Parathyroid adenoma (tissue), 2 donors: ENCODE measurements around the gene DMXL1.
"Not testable (repeated sequence)": the region's sequence is repeated elsewhere in the genome, so short reads cannot be mapped to it uniquely, and the experiment has no call there.

Experiments
- H2AFZ ChIP-seq: fragments of 300-600 bp; sonication (generic); one replicate; pipeline ENCODE4 v1.7.0; 2017; ENCODE audit warnings: antibody characterized with exemption, mild to moderate bottlenecking
- H3K27ac ChIP-seq: fragments of 300-600 bp; sonication (generic); one replicate; pipeline ENCODE4 v1.7.0; 2017
- H3K27me3 ChIP-seq: fragments of 300-600 bp; sonication (generic); one replicate; pipeline ENCODE4 v1.7.0; 2017; ENCODE audit warnings: low read length; ENCODE audit not compliant: control insufficient read depth, insufficient read depth
- H3K36me3 ChIP-seq: fragments of 300-600 bp; sonication (generic); one replicate; pipeline ENCODE4 v1.7.0; 2017; ENCODE audit warnings: low read length; ENCODE audit not compliant: control insufficient read depth, insufficient read depth
- H3K4me1 ChIP-seq: fragments of 300-600 bp; sonication (generic); one replicate; pipeline ENCODE4 v1.7.0; 2017; ENCODE audit warnings: control low read depth
- H3K4me2 ChIP-seq: fragments of 300-600 bp; sonication (generic); one replicate; pipeline ENCODE4 v1.7.0; 2017; ENCODE audit warnings: low read length
- H3K4me3 ChIP-seq: fragments of 300-600 bp; sonication (generic); one replicate; pipeline ENCODE4 v1.7.0; 2017; ENCODE audit warnings: low read depth, low read length
- H3K79me2 ChIP-seq: fragments of 300-600 bp; sonication (generic); one replicate; pipeline ENCODE4 v1.7.0; 2017; ENCODE audit warnings: control low read depth
- H3K9ac ChIP-seq: fragments of 300-600 bp; sonication (generic); one replicate; pipeline ENCODE4 v1.7.0; 2017; ENCODE audit warnings: mild to moderate bottlenecking
- H3K9me3 ChIP-seq: fragments of 300-600 bp; sonication (generic); one replicate; pipeline ENCODE4 v1.7.0; 2017; ENCODE audit warnings: low read length; ENCODE audit not compliant: control insufficient read depth
- TF ChIP-seq, protein P1 (sequence below): fragments of 300-600 bp; sonication (generic); IDR thresholded peaks from one replicate; pipeline ENCODE4 v1.7.0; 2017; ENCODE audit warnings: antibody characterized with exemption, mild to moderate bottlenecking
- donor health status: primary hyperparathyroidism.

DMXL1 gene

GRCh38 chr5:119074419-119074818 is 3.5 kb downstream of the DMXL1 start:
- Histone ChIP-seq H3K36me3 (no peaks in the 10 kb centered on the region), H2AFZ (no peak overlapping the region), H3K79me2 (peaks cover 51% of the 10 kb centered on the region), H3K4me1 (peaks cover 10% of the 10 kb centered on the region), H3K9ac (no peak overlapping the region), H3K9me3 (no peaks in the 10 kb centered on the region), H3K4me2 (no peak overlapping the region), H3K27ac (no peak overlapping the region), H3K27me3 (no peaks in the 10 kb centered on the region), H3K4me3 (no peak overlapping the region)
- TF ChIP-seq, protein P1, sequence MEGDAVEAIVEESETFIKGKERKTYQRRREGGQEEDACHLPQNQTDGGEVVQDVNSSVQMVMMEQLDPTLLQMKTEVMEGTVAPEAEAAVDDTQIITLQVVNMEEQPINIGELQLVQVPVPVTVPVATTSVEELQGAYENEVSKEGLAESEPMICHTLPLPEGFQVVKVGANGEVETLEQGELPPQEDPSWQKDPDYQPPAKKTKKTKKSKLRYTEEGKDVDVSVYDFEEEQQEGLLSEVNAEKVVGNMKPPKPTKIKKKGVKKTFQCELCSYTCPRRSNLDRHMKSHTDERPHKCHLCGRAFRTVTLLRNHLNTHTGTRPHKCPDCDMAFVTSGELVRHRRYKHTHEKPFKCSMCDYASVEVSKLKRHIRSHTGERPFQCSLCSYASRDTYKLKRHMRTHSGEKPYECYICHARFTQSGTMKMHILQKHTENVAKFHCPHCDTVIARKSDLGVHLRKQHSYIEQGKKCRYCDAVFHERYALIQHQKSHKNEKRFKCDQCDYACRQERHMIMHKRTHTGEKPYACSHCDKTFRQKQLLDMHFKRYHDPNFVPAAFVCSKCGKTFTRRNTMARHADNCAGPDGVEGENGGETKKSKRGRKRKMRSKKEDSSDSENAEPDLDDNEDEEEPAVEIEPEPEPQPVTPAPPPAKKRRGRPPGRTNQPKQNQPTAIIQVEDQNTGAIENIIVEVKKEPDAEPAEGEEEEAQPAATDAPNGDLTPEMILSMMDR = no peak

DNA sequence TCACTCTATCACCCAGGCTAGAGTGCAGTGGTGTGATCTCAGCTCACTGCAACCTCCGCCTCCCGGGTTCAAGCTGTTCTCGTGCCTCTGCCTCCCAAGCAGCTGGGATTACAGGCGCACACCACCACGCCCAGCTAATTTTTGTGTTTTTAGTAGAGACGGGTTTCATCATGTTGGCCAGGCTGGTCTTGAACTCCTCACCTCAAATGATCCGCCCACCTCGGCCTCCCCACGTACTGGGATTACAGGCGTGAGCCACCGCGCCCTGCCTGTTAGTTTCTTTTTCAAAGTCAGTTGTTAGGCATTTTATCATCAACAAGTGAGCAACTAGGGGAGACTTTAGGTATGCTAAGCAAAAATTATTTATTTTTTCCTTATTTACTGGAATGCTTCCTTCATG is 4.4 kb downstream of the DMXL1 start:
- not testable (repeated sequence) for H3K9ac ChIP-seq, H3K9me3 ChIP-seq, H3K36me3 ChIP-seq, H3K27ac ChIP-seq, H3K27me3 ChIP-seq, H3K4me2 ChIP-seq, H2AFZ ChIP-seq, H3K4me3 ChIP-seq
- peaks cover 13% of the 10 kb centered on the region for H3K4me1 ChIP-seq
- peaks cover 56% of the 10 kb centered on the region for H3K79me2 ChIP-seq

GRCh38 chr5:119076080-119076479 is 5.2 kb downstream of the DMXL1 start:
- Histone ChIP-seq H3K4me1 (peaks cover 13% of the 10 kb centered on the region), H3K27me3 (no peaks in the 10 kb centered on the region), H3K4me3 (no peak overlapping the region), H2AFZ (no peak overlapping the region), H3K79me2 (peaks cover 59% of the 10 kb centered on the region), H3K36me3 (no peaks in the 10 kb centered on the region), H3K9ac (no peak overlapping the region), H3K4me2 (no peak overlapping the region), H3K9me3 (no peaks in the 10 kb centered on the region), H3K27ac (no peak overlapping the region)
- TF ChIP-seq, protein P1 = no peak

- Histone ChIP-seq H3K9ac (no peak overlapping the region), H3K27me3 (no peaks in the 10 kb centered on the region), H3K4me2 (no peak overlapping the region), H3K79me2 (peaks cover 68% of the 10 kb centered on the region), H3K9me3 (no peaks in the 10 kb centered on the region), H2AFZ (no peak overlapping the region), H3K27ac (no peak overlapping the region), H3K4me1 (peaks cover 13% of the 10 kb centered on the region), H3K4me3 (no peak overlapping the region), H3K36me3 (no peaks in the 10 kb centered on the region)
- TF ChIP-seq, protein P1 = no peak
These were observed 6.6 kb downstream of the DMXL1 start for GRCh38 chr5:119077444-119077843.

DNA sequence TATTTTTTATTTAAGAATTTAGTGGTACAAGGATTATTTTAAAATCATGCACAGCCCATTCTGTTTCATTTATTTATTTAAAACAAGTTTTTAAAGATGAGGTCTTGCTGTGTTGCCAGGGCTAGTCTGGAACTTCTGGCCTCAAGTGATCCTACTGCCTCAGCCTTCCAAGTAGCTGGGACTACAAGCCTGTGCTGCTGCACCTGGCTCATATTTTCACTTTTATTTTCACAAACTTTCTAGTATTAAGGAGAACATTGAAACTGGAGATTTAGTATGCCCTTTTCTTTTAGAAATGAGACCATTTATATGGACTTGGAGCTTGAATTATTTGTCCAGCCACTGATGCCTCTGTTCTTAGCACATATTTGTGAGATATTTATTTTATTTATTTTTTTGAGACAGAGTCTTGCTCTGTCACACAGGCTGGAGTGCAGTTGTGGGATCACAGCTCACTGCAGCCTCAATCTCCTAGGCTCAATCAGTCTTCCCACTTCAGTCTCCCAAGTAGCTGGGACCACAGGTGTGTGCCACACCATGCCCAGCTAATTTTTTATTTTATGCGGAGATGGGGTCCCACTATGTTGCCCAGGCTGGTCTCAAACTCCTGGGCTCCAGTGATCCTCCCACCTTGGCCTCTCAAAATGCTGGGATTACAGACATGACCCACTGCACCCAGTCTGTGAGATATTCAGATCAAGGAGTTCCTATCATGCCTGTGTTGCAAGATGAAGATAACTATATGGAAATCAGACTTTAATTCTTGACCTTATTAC is 7.4 kb downstream of the DMXL1 start:
- H3K4me3 ChIP-seq = no peak overlapping the region
- no peak overlapping the region for H2AFZ ChIP-seq
- no peaks in the 10 kb centered on the region for H3K27me3 ChIP-seq
- H3K4me2 ChIP-seq = no peak overlapping the region
- peaks cover 68% of the 10 kb centered on the region for H3K79me2 ChIP-seq
- H3K27ac ChIP-seq = no peak overlapping the region
- TF ChIP-seq, protein P1 = no peak
- peaks cover 13% of the 10 kb centered on the region for H3K4me1 ChIP-seq
- no peak overlapping the region for H3K9ac ChIP-seq
- H3K36me3 ChIP-seq = no peaks in the 10 kb centered on the region
- H3K9me3 ChIP-seq = no peaks in the 10 kb centered on the region
